Sigmoid colon (tissue), 4 donors: ENCODE data around the gene SRRM4.

Experiments used
- CTCF ChIP-seq, 4 experiments: fragments of 450-650 bp in 3 of 4; fragments of 200-600 bp in 1 of 4; IDR thresholded peaks; one replicate each; pipeline ENCODE4 v1.5.1; 2016 to 2019; ENCODE audit warnings: antibody characterized with exemption in 4 of 4, mild to moderate bottlenecking in 3 of 4, moderate library complexity in 2 of 4
- EP300 ChIP-seq, 4 donors: sonication (generic); formaldehyde crosslinking; IDR thresholded peaks; one replicate each; pipeline ENCODE4 v1.6.1; 2017; ENCODE audit warnings: antibody characterized with exemption in 4 of 4
- POLR2A ChIP-seq, 2 donors: fragments of 450-650 bp; IDR thresholded peaks; one replicate each; pipeline ENCODE4 v1.6.1; 2016; ENCODE audit warnings: antibody characterized with exemption in 2 of 2, mild to moderate bottlenecking in 2 of 2, moderate library complexity in 2 of 2

- TF ChIP-seq POLR2A (IDR thresholded peaks at IDR 0.05) (no peak), CTCF (IDR thresholded peaks at IDR 0.05) (no peak), EP300 (IDR thresholded peaks at IDR 0.05) (no peak)
Measured at GRCh38 chr12:119060847-119061796, 79.8 kb downstream of the SRRM4 start.
